ENCODE results near the gene PTPRF.

- TF ChIP-seq, protein P1, sequence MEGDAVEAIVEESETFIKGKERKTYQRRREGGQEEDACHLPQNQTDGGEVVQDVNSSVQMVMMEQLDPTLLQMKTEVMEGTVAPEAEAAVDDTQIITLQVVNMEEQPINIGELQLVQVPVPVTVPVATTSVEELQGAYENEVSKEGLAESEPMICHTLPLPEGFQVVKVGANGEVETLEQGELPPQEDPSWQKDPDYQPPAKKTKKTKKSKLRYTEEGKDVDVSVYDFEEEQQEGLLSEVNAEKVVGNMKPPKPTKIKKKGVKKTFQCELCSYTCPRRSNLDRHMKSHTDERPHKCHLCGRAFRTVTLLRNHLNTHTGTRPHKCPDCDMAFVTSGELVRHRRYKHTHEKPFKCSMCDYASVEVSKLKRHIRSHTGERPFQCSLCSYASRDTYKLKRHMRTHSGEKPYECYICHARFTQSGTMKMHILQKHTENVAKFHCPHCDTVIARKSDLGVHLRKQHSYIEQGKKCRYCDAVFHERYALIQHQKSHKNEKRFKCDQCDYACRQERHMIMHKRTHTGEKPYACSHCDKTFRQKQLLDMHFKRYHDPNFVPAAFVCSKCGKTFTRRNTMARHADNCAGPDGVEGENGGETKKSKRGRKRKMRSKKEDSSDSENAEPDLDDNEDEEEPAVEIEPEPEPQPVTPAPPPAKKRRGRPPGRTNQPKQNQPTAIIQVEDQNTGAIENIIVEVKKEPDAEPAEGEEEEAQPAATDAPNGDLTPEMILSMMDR (IDR thresholded peaks at IDR 0.05; ENCODE audit: low read depth, low read length), result no peak
- TF ChIP-seq POLR2A (IDR thresholded peaks at IDR 0.05; ENCODE audit: extremely low read depth, insufficient read length) (no peak), MAX (IDR thresholded peaks at IDR 0.05; ENCODE audit: low read depth, low read length) (no peak), MYC (IDR thresholded peaks at IDR 0.05; ENCODE audit: low read depth, low read length) (no peak)
These were observed 12.9 kb downstream of the PTPRF start for GRCh38 chr1:43543567-43543966.
